OCI-LY1 (cell line): ENCODE measurements around the gene SIK3.

Experiments used
- EZH2 ChIP-seq: fragments of 200-600 bp; sonication (generic), shearing (Covaris generic); IDR thresholded peaks from 2 replicates; pipeline ENCODE4 v1.8.0; 2017; ENCODE audit warnings: borderline replicate concordance, mixed run types, mild to moderate bottlenecking, antibody characterized with exemption, low read length, moderate library complexity, mixed read lengths
- TF ChIP-seq, protein P1 (sequence below): fragments of 200-600 bp; sonication (generic), shearing (Covaris generic); IDR thresholded peaks from 2 replicates; pipeline ENCODE4 v1.5.1; 2017; ENCODE audit warnings: mild to moderate bottlenecking, antibody characterized with exemption, low read length, moderate library complexity, mixed read lengths

DNA sequence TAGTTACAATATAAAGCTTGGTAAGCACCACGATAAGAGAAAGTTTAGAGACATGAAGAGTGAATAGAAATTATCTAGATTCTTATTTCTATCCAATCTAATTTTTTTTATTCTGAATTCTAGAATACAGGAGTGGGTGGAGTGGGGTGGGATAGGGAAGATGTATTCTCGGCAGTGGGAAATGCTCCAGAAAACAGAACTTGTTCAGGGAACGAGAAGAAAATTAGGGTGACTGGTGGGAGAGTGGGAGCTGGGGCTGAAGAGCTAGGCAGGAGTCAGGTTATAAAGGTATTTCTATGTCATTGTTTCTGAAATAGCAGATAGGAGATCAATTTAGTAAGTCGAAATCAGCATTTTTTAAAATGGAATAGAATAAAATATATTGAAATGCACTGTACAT, 207.6 kb downstream of the SIK3 start:
- TF ChIP-seq, protein P1, sequence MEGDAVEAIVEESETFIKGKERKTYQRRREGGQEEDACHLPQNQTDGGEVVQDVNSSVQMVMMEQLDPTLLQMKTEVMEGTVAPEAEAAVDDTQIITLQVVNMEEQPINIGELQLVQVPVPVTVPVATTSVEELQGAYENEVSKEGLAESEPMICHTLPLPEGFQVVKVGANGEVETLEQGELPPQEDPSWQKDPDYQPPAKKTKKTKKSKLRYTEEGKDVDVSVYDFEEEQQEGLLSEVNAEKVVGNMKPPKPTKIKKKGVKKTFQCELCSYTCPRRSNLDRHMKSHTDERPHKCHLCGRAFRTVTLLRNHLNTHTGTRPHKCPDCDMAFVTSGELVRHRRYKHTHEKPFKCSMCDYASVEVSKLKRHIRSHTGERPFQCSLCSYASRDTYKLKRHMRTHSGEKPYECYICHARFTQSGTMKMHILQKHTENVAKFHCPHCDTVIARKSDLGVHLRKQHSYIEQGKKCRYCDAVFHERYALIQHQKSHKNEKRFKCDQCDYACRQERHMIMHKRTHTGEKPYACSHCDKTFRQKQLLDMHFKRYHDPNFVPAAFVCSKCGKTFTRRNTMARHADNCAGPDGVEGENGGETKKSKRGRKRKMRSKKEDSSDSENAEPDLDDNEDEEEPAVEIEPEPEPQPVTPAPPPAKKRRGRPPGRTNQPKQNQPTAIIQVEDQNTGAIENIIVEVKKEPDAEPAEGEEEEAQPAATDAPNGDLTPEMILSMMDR = no peak
- no peak for TF ChIP-seq EZH2
